ENCODE measurements around the gene GANAB.

Gene GANAB

DNA sequence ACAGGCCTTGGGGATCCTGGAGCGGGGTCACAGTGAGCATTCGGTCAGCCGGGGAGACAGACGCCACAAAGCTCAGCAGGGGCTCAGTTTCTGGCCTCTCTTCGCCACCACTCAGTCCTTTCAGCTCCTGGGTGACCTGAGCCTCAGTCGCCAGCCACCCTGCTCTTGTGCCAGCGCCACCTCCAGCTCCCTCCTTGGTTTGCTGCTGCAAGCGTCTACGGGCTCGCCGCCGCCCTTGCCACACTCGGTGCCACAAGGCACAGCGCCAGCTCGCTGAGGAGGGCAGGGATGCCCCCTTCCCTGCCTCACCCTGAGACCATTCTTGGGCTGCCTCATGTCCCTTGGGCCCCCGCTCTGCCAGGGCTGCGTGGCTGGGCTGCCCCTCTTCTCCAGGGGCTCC is 71.3 kb downstream of the GANAB start:
- Histone ChIP-seq H3K9me3 (ENCODE audit: control insufficient read depth, low read depth, low read length) (no peaks in the 10 kb centered on the region), H3K36me3 (ENCODE audit: control insufficient read depth, low read depth, low read length) (peaks cover 53% of the 10 kb centered on the region), H3K4me1 (ENCODE audit: control insufficient read depth, low read depth, low read length) (peaks cover 7% of the 10 kb centered on the region), H3K9ac (ENCODE audit: low read length) (peak overlapping the region; percentile 76), H3K27ac (ENCODE audit: low read length) (no peak overlapping the region), H3K4me3 (ENCODE audit: low read length) (peak overlapping the region; percentile 93), H3K27me3 (ENCODE audit: control insufficient read depth, insufficient read depth, low read length) (no peaks in the 10 kb centered on the region)
